BJ (cell line): ENCODE data around the gene DDAH1. TPM values are rescaled to one million over a fixed set of nuclear protein-coding genes. Genes with fewer than 3 reads are reported as not detected.

Experiments used
- CTCF ChIA-PET: fragments of 350-600 bp; formaldehyde crosslinking; extraction: SDS; loops from one replicate; lab custom pipeline; 2021; ENCODE audit warnings: antibody characterized with exemption, inconsistent platforms; lab: Yijun Ruan, JAX
- POLR2A ChIA-PET: fragments of 300-600 bp; sonication (Branson Sonifier 250); formaldehyde crosslinking; extraction: SDS; loops from one replicate; lab custom pipeline; 2021; ENCODE audit warnings: antibody characterized with exemption; lab: Charles Lee
- DNase-seq: peaks from one replicate; pipeline ENCODE4 v3.0.0-alpha.2; 2011; ENCODE audit warnings: low read depth
- H3K27me3 ChIP-seq: 2 replicates; pipeline ENCODE4 v1.6.0; 2011; ENCODE audit warnings: low read length; ENCODE audit not compliant: control insufficient read depth, insufficient read depth
- H3K36me3 ChIP-seq: 2 replicates; pipeline ENCODE4 v1.5.1; 2011; ENCODE audit warnings: low read length; ENCODE audit not compliant: control insufficient read depth, insufficient read depth
- H3K4me3 ChIP-seq: 2 replicates; pipeline ENCODE4 v1.5.1; 2011; ENCODE audit warnings: low read depth, mild to moderate bottlenecking, control low read depth, low read length
- CTCF ChIP-seq: IDR thresholded peaks from 2 replicates; pipeline ENCODE4 v1.5.1; 2011; ENCODE audit warnings: low read depth, mild to moderate bottlenecking, control low read depth, inconsistent platforms, low read length, moderate library complexity; ENCODE audit not compliant: insufficient read depth
- polyA plus RNA-seq: library from polyadenylated mRNA; depleted of rRNA; stranded (reverse); fragments of >200 nt; gene quantifications from 2 replicates; pipeline ENCODE4 v1.2.3, GENCODE V29; 2011; rRNA removed
- small RNA-seq: library from RNA; depleted of rRNA; stranded (forward); fragments of <200 nt; gene quantifications from one replicate; pipeline ENCODE3, GENCODE V24; 2012; ENCODE audit warnings: low replicate concordance, low read depth; ENCODE audit not compliant: insufficient read length

The DDAH1 gene
- polyA plus RNA-seq, 1 experiment, result 244 TPM

DNA sequence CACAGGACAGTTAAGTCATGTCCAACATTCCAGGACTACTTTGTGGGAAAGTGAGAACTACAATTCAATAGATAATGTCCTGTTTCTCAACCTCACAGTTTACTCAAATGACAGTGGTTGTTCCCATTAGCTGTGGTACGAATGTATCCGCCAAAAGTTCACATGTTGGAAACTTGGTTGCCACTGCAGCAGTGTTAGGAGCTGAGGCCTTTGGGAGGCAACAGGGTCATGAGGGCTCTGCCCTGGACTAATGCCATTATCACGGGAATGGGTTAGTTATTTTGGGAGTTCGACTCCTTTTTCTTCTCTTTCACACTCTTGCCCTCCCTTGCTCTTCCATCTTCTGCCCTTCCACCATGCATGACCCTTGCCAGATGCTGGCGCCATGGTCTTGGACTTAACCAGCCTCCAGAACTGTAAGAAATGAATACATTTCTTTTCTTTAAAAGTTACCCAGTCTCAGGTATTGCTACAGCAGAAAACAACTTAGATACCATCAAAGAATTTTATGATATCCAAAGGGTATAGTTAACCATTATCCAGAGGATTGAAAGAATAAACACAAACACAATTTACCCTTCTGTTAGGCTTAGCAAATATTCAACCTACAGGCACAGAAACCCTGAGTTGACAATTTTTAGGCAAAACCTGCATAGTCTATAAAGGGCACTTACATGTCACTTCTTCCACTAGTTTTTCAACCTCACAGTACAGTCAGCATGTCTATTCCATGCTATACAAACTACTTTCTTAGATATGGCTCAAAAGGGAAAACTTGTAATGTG lies 196.0 kb downstream of the DDAH1 start:
- TF ChIP-seq CTCF, result no peak
- CTCF ChIA-PET, result interaction anchor here (1.1 to 2.5 kb wide), 2 partner anchors 9 to 424 kb away, joined by 4 to 10 read pairs; partner anchors contain the start of gene C1orf52
- H3K27me3 ChIP-seq, result no peaks in the 10 kb centered on the region
- no peak overlapping the region for H3K4me3 ChIP-seq
- no peak for DNase-seq
- peaks cover 7% of the 10 kb centered on the region; the same call in 1 of the 2 replicates for H3K36me3 ChIP-seq
- POLR2A ChIA-PET, result no interaction called here

Small RNA genes within 50 kb of the gene (small RNA-seq; reads per million reads assigned to genes)
- gene RF00019, result not detected

Other genes with a start within 250 kb of the DDAH1 start
- gene C1orf52, start 205.5 kb downstream of the DDAH1 start, polyA plus RNA-seq, result 29.6 and 30.5 TPM in 2 replicates
- gene BCL10, start 188.5 kb downstream of the DDAH1 start, polyA plus RNA-seq, result 7.8 and 11.6 TPM in 2 replicates
- gene CCN1, start 115.6 kb upstream of the DDAH1 start, polyA plus RNA-seq, result 273 and 284 TPM in 2 replicates
- gene ZNHIT6, start 243.3 kb upstream of the DDAH1 start, polyA plus RNA-seq, result 5.6 and 11.5 TPM in 2 replicates